ENCODE data around the gene URI1.

- no peak for TF ChIP-seq POLR2AphosphoS5 (IDR thresholded peaks at IDR 0.05; ENCODE audit: borderline replicate concordance, low read depth, low read length)
- TF ChIP-seq EZH2 (IDR thresholded peaks at IDR 0.05): no peak
- TF ChIP-seq FOXP2 (optimal IDR thresholded peaks at IDR 0.05; ENCODE audit: control extremely low read depth, extremely low read length, insufficient read depth): no peak
Observed at GRCh38 chr19:30037835-30038234, 95.8 kb downstream of the URI1 start.

Measured in SK-N-MC (cell line).